HepG2 (cell line): ENCODE results near the gene MRPS18C. TPM values are rescaled to one million over a fixed set of nuclear protein-coding genes. Genes with fewer than 3 reads are reported as not detected.

Experiments
- DR1 ChIP-seq: sonication (generic); formaldehyde crosslinking; IDR thresholded peaks from 2 replicates; pipeline ENCODE4 v1.8.0; 2021; ENCODE audit warnings: mild to moderate bottlenecking, missing genetic modification reagents, inconsistent platforms
- EP300 ChIP-seq, 3 experiments: sonication (generic) in 1 of 3; formaldehyde crosslinking in 1 of 3; IDR thresholded peaks; 2 replicates each; pipeline versions ENCODE4 v1.5.1 to v1.6.1; 2011 to 2020; ENCODE audit warnings: low read depth in 2 of 3, low read length in 2 of 3, borderline replicate concordance in 1 of 3, improper control_type of control experiment in 1 of 3, mild to moderate bottlenecking in 1 of 3, missing genetic modification reagents in 1 of 3, moderate library complexity in 1 of 3
- HOXA9 ChIP-seq: sonication (generic); formaldehyde crosslinking; IDR thresholded peaks from 2 replicates; pipeline ENCODE4 v1.8.1; 2022; ENCODE audit warnings: missing genetic modification reagents, mild to moderate bottlenecking, moderate library complexity, borderline replicate concordance
- LCORL ChIP-seq, 2 experiments: fragments of 450-650 bp in 1 of 2; sonication (generic) in 1 of 2; formaldehyde crosslinking in 1 of 2; IDR thresholded peaks; 2 replicates each; pipeline versions ENCODE4 v1.5.0 to v1.6.1; 2017 to 2020; ENCODE audit warnings: antibody characterized with exemption in 1 of 2, missing genetic modification reagents in 1 of 2
- MIXL1 ChIP-seq: IDR thresholded peaks from 2 replicates; pipeline ENCODE4 v1.6.1; 2016
- SKIL ChIP-seq: sonication (generic); formaldehyde crosslinking; IDR thresholded peaks from 2 replicates; pipeline ENCODE4 v1.8.0; 2022; ENCODE audit warnings: missing genetic modification reagents, mild to moderate bottlenecking, moderate library complexity, borderline replicate concordance
- SNAPC4 ChIP-seq: sonication (generic); formaldehyde crosslinking; IDR thresholded peaks from 2 replicates; pipeline ENCODE4 v1.4.0; 2020; ENCODE audit warnings: mild to moderate bottlenecking, missing genetic modification reagents
- SPEN ChIP-seq: sonication (generic); formaldehyde crosslinking; IDR thresholded peaks from 2 replicates; pipeline ENCODE4 v1.5.1; 2020; ENCODE audit warnings: low read depth, mild to moderate bottlenecking, missing genetic modification reagents
- ZBTB7A ChIP-seq: sonication (generic); formaldehyde crosslinking; IDR thresholded peaks from 2 replicates; pipeline ENCODE4 v1.8.0; 2022; ENCODE audit warnings: mild to moderate bottlenecking, missing genetic modification reagents
- ZC3H13 ChIP-seq: sonication (generic); formaldehyde crosslinking; IDR thresholded peaks from 2 replicates; pipeline ENCODE4 v1.8.1; 2023; ENCODE audit warnings: mild to moderate bottlenecking, missing genetic modification reagents, moderate library complexity
- ZNF619 ChIP-seq: sonication (generic); formaldehyde crosslinking; IDR thresholded peaks from 2 replicates; pipeline ENCODE4 v1.4.0; 2020; ENCODE audit warnings: mild to moderate bottlenecking, missing genetic modification reagents
- ZNF687 ChIP-seq: sonication (generic); formaldehyde crosslinking; IDR thresholded peaks from 2 replicates; pipeline ENCODE4 v1.5.1; 2020; ENCODE audit warnings: mild to moderate bottlenecking, missing genetic modification reagents, moderate library complexity
- ZNF761 ChIP-seq: sonication (generic); formaldehyde crosslinking; conservative IDR thresholded peaks from 2 replicates; pipeline ENCODE4 v1.4.0; 2020; ENCODE audit warnings: mild to moderate bottlenecking, missing genetic modification reagents
- ZNF878 ChIP-seq: sonication (generic); formaldehyde crosslinking; IDR thresholded peaks from 2 replicates; pipeline ENCODE4 v1.8.1; 2023; ENCODE audit warnings: mild to moderate bottlenecking, missing genetic modification reagents, moderate library complexity
- polyA plus RNA-seq, 8 experiments: library from polyadenylated mRNA; depleted of rRNA in 3 of 8; stranded (reverse) in 7 of 8; unstranded in 1 of 8; fragments of >200 nt; fragmentation: Illumina TruSeq in 4 of 8; extraction: Trizol in 4 of 8; gene quantifications; 2 replicates each; pipeline versions ENCODE4 v1.2.1 to v1.2.3, GENCODE V29; 2011 to 2016; ENCODE audit warnings: low read depth in 4 of 8, missing spikeins in 1 of 8, mixed read lengths in 1 of 8; ENCODE audit not compliant: insufficient read depth in 1 of 8
- total RNA-seq, 5 experiments: library from RNA; depleted of rRNA; stranded (reverse); fragments of >200 nt; fragmentation: Illumina TruSeq; extraction: Trizol; gene quantifications; 2 replicates each; pipeline ENCODE4 v1.2.3, GENCODE V29; 2016; ENCODE audit warnings: low read depth in 1 of 5

Gene MRPS18C
- total and polyA plus RNA-seq, 2 of the 13 experiments (the other 11 are each of a cell fraction or from before 2014, with no cell fraction given): 45.4 to 124 TPM

GRCh38 chr4:83484500-83485461 is 28.9 kb downstream of the MRPS18C start, which contains the start of gene ABRAXAS1 (continued):
- TF ChIP-seq SPEN (CRISPR knock-in tag): peak; percentile 50; the same call in 1 of the 2 replicates
- TF ChIP-seq ZBTB7A (CRISPR knock-in tag): peak; percentile 72; the same call in 1 of the 2 replicates
- no peak for TF ChIP-seq LCORL (IDR thresholded peaks at IDR 0.05)
- TF ChIP-seq LCORL (CRISPR knock-in tag; IDR thresholded peaks at IDR 0.05): peak; percentile 54
- TF ChIP-seq EP300 (IDR thresholded peaks at IDR 0.05; ENCODE audit: low read depth in 2 of 2, low read length in 2 of 2): no peak
- no peak for TF ChIP-seq EP300 (CRISPR knock-in tag; IDR thresholded peaks at IDR 0.05; ENCODE audit: borderline replicate concordance)
- TF ChIP-seq DR1 (CRISPR knock-in tag): peak; percentile 76; the same call in 1 of the 2 replicates
- TF ChIP-seq ZNF687: peak; percentile 98
- peak; percentile 64; the same call in 1 of the 2 replicates for TF ChIP-seq ZNF761 (CRISPR knock-in tag)
- peak; percentile 58; the same call in 1 of the 2 replicates for TF ChIP-seq ZNF878 (CRISPR knock-in tag)
- no peak for TF ChIP-seq MIXL1 (CRISPR knock-in tag)
- TF ChIP-seq SNAPC4 (CRISPR knock-in tag): no peak
- peak; percentile 58 for TF ChIP-seq HOXA9 (CRISPR knock-in tag)
- TF ChIP-seq ZC3H13 (CRISPR knock-in tag): peak; percentile 64; the same call in 1 of the 2 replicates
- TF ChIP-seq ZNF619: peak; percentile 94; the same call in 1 of the 2 replicates
- TF ChIP-seq SKIL: no peak; the same call in 1 of the 2 replicates
